GM12878 (cell line): ENCODE data around the gene NUDT17. TPM values are rescaled to one million over a fixed set of nuclear protein-coding genes. Genes with fewer than 3 reads are reported as not detected.
A peak's percentile ranks its signal among the peaks of the same experiment; 100 is the strongest.

Experiments
- BACH1 ChIP-seq: fragments of 450-650 bp; IDR thresholded peaks from 2 replicates; pipeline ENCODE4 v1.6.1; 2017; ENCODE audit warnings: mild to moderate bottlenecking, borderline replicate concordance
- BCL11A ChIP-seq: IDR thresholded peaks from 2 replicates; pipeline ENCODE4 v1.6.1; 2011; ENCODE audit warnings: low read depth, low read length
- BRCA1 ChIP-seq: IDR thresholded peaks from 2 replicates; pipeline ENCODE4 v1.6.1; 2011; ENCODE audit warnings: low read depth, low read length, improper control_type of control experiment
- CHD2 ChIP-seq: IDR thresholded peaks from 2 replicates; pipeline ENCODE4 v1.6.1; 2011; ENCODE audit warnings: low read depth, low read length, improper control_type of control experiment, borderline replicate concordance
- CREM ChIP-seq: IDR thresholded peaks from 2 replicates; pipeline ENCODE4 v1.6.1; 2014; ENCODE audit warnings: antibody characterized with exemption, low read depth
- EGR1 ChIP-seq, 2 experiments: IDR thresholded peaks; 1 replicate in 1 of 2; 2 replicates in 1 of 2; pipeline ENCODE4 v1.6.1; 2011 to 2012; ENCODE audit warnings: low read depth in 2 of 2, low read length in 2 of 2, borderline replicate concordance in 1 of 2, mild to moderate bottlenecking in 1 of 2, moderate library complexity in 1 of 2
- HDAC6 ChIP-seq: fragments of 200-600 bp; sonication (generic); IDR thresholded peaks from one replicate; pipeline ENCODE4 v1.8.0; 2017; ENCODE audit warnings: antibody characterized with exemption; ENCODE audit not compliant: unreplicated experiment
- IKZF2 ChIP-seq, 2 experiments: fragments of 450-650 bp; IDR thresholded peaks; 2 replicates each; pipeline ENCODE4 v1.6.1; 2017; ENCODE audit warnings: mild to moderate bottlenecking in 2 of 2, moderate library complexity in 2 of 2
- IRF4 ChIP-seq: IDR thresholded peaks from 2 replicates; pipeline ENCODE4 v1.6.1; 2011; ENCODE audit warnings: low read depth, low read length
- KLF5 ChIP-seq: fragments of 450-650 bp; IDR thresholded peaks from 2 replicates; pipeline ENCODE4 v1.6.1; 2014; ENCODE audit warnings: mild to moderate bottlenecking; ENCODE audit not compliant: partially characterized antibody
- LARP7 ChIP-seq: fragments of 450-650 bp; IDR thresholded peaks from 2 replicates; pipeline ENCODE4 v1.6.1; 2017; ENCODE audit warnings: mild to moderate bottlenecking
- MAX ChIP-seq: IDR thresholded peaks from 2 replicates; pipeline ENCODE4 v1.6.1; 2012; ENCODE audit warnings: low read depth, low read length, improper control_type of control experiment
- MEF2A ChIP-seq: IDR thresholded peaks from 2 replicates; pipeline ENCODE4 v1.6.1; 2011; ENCODE audit warnings: low read depth, mild to moderate bottlenecking, low read length, moderate library complexity; ENCODE audit not compliant: insufficient read depth
- NBN ChIP-seq: fragments of 450-650 bp; IDR thresholded peaks from 2 replicates; pipeline ENCODE4 v1.6.1; 2016
- RB1 ChIP-seq: fragments of 450-650 bp; formaldehyde crosslinking; IDR thresholded peaks from 2 replicates; pipeline ENCODE4 v1.6.1; 2017; ENCODE audit warnings: mild to moderate bottlenecking, borderline replicate concordance
- RBBP5 ChIP-seq: fragments of 200-600 bp; sonication (generic); conservative IDR thresholded peaks from 2 replicates; pipeline ENCODE4 v1.6.1; 2016
- SRF ChIP-seq, 2 experiments: IDR thresholded peaks; 2 replicates each; pipeline ENCODE4 v1.6.1; 2011; ENCODE audit warnings: low read depth in 2 of 2, low read length in 2 of 2, mild to moderate bottlenecking in 1 of 2, moderate library complexity in 1 of 2
- STAT3 ChIP-seq: IDR thresholded peaks from 2 replicates; pipeline ENCODE4 v1.6.1; 2011; ENCODE audit warnings: low read depth, low read length, improper control_type of control experiment
- TBL1XR1 ChIP-seq: IDR thresholded peaks from 2 replicates; pipeline ENCODE4 v1.6.1; 2012; ENCODE audit warnings: low read depth, low read length, improper control_type of control experiment
- WRNIP1 ChIP-seq: IDR thresholded peaks from 2 replicates; pipeline ENCODE4 v1.6.1; 2011; ENCODE audit warnings: low read depth, low read length, improper control_type of control experiment, borderline replicate concordance
- ZBTB11 ChIP-seq: fragments of 450-650 bp; formaldehyde crosslinking; IDR thresholded peaks from 2 replicates; pipeline ENCODE4 v1.5.0; 2022; ENCODE audit warnings: mild to moderate bottlenecking, missing genetic modification characterization
- ZBTB33 ChIP-seq: fragments of 450-650 bp; IDR thresholded peaks from 2 replicates; pipeline ENCODE4 v1.6.1; 2017; ENCODE audit warnings: mild to moderate bottlenecking
- ZNF24 ChIP-seq: fragments of 450-650 bp; IDR thresholded peaks from 2 replicates; pipeline ENCODE4 v1.6.1; 2017; ENCODE audit warnings: antibody characterized with exemption, mild to moderate bottlenecking
- ZSCAN29 ChIP-seq: fragments of 450-650 bp; IDR thresholded peaks from 2 replicates; pipeline ENCODE4 v1.6.1; 2017; ENCODE audit warnings: mild to moderate bottlenecking, moderate library complexity
- polyA plus RNA-seq, 11 experiments: library from polyadenylated mRNA; depleted of rRNA in 4 of 11; unstranded in 6 of 11; stranded (reverse) in 5 of 11; fragments of >200 nt; fragmentation: Nextera tagmentation in 4 of 11; fragmentation: Illumina TruSeq in 1 of 11; extraction: Ambion mirVana in 4 of 11; extraction: Trizol in 1 of 11; gene quantifications; 1 replicate in 1 of 11; 2 replicates in 10 of 11; pipeline versions ENCODE4 v1.2.1 to v1.2.3, GENCODE V29; 2011 to 2016; ENCODE audit warnings: inconsistent platforms in 2 of 11, missing spikeins in 2 of 11, low read depth in 1 of 11
- total RNA-seq, 4 experiments: library from RNA; depleted of rRNA in 3 of 4; stranded (reverse); fragments of >200 nt in 3 of 4; fragmentation: Illumina TruSeq in 1 of 4; extraction: Trizol in 1 of 4; gene quantifications; 2 replicates each; pipeline versions ENCODE4 v1.2.1 to v1.2.3, GENCODE V29; 2013 to 2021

NUDT17 gene
- total and polyA plus RNA-seq, 10 of the 15 experiments (the other 5 are each of a cell fraction or from before 2014, with no cell fraction given): 1.2 to 4.7 (median 4.0) TPM

- no peak for TF ChIP-seq KLF5
- no peak for TF ChIP-seq ZBTB11
- peak; percentile 68; the same call in 1 of the 2 replicates for TF ChIP-seq TBL1XR1
- TF ChIP-seq RBBP5: 0 out of 2 replicates have a peak, but pooled peaks have one; percentile 60
- peak; percentile 59 to 64; a peak in 3 of 4 replicates for TF ChIP-seq IKZF2 (IDR thresholded peaks at IDR 0.05)
- TF ChIP-seq ZBTB33: no peak
- peak; percentile 64 for TF ChIP-seq CREM
- TF ChIP-seq BRCA1: no peak
- no peak for TF ChIP-seq HDAC6
- peak; percentile 64; the same call in 1 of the 2 replicates for TF ChIP-seq MAX
- 0 out of 2 replicates have a peak, but pooled peaks have one; percentile 65 for TF ChIP-seq WRNIP1
- no peak; the same call in 1 of the 2 replicates for TF ChIP-seq ZNF24
- TF ChIP-seq CHD2: peak; percentile 65
- peak; percentile 78 for TF ChIP-seq NBN
- 0 out of 2 replicates have a peak, but pooled peaks have one; percentile 13 for TF ChIP-seq ZSCAN29
- TF ChIP-seq MEF2A: no peak
- peak; percentile 82 for TF ChIP-seq BACH1
- peak; percentile 89 for TF ChIP-seq LARP7
- peak in 1 of 2 experiments; percentile 53; a peak in 1 of 3 replicates for TF ChIP-seq EGR1 (IDR thresholded peaks at IDR 0.05; ENCODE audit: borderline replicate concordance in 1 of 2, low read depth in 2 of 2, low read length in 2 of 2)
- no peak for TF ChIP-seq IRF4
- TF ChIP-seq SRF (IDR thresholded peaks at IDR 0.05; ENCODE audit: low read depth in 2 of 2, low read length in 2 of 2): no peak
- TF ChIP-seq RB1: 0 out of 2 replicates have a peak, but pooled peaks have one; percentile 68
- TF ChIP-seq STAT3: no peak
- TF ChIP-seq BCL11A: no peak
Observed at GRCh38 chr1:145823565-145824498, 21.6 kb upstream of the NUDT17 start, which contains the start of the genes POLR3C and RNF115 (continued).
